Measurements from ENCODE around the gene C6orf136.

The C6orf136 gene

GRCh38 chr6:30615958-30616810 is 30.7 kb upstream of the C6orf136 start:
- peak in 1 of 3 donors; percentile 32 for DNase-seq (ENCODE audit: low read depth in 2 of 3, low spot score in 1 of 3)

GRCh38 chr6:30616811-30617564 is 29.9 kb upstream of the C6orf136 start, which contains the start of gene PPP1R10:
Gene PPP1R10 (minus strand): TSS chr6:30617243. CDS start chr6:30609944, 7,299 bp downstream.
- DNase-seq (ENCODE audit: low read depth in 2 of 3, low spot score in 1 of 3), result peak; percentile 94 to 99 (median 97)

- DNase-seq (ENCODE audit: low read depth in 2 of 3, low spot score in 1 of 3), result peak; percentile 93 to 95 (median 94)
Observed at GRCh38 chr6:30617565-30618269, 29.2 kb upstream of the C6orf136 start, which contains the start of gene MRPS18B. Gene MRPS18B (plus strand): TSS chr6:30617840. CDS start chr6:30617866, 26 bp downstream.

DNA sequence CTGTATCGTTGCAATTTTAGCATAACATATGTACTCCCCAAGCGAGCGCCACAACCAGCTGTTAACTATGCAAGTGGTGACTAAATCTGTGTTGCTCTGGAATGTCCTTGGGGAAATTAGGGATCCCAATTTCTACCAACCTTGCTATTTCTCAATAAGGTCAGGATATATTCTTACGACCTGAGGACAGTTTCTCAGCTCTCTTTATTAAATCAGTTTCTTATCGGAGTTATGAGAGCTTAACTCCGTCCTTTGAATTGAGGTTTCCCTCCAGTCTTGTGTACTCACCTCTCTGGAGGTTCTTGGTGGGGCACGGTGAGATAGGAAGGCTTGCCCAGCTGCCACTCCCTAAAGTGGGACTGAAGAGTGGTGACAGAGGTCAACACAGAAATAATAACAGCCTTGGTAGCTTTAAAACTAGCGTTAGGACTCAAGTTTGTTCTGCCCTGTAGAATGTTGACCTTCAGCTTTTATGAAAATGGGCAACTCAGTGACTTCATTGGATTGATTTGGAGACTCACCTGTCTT is 28.6 kb upstream of the C6orf136 start:
- no peak for DNase-seq (ENCODE audit: low read depth in 2 of 3, low spot score in 1 of 3)

DNA sequence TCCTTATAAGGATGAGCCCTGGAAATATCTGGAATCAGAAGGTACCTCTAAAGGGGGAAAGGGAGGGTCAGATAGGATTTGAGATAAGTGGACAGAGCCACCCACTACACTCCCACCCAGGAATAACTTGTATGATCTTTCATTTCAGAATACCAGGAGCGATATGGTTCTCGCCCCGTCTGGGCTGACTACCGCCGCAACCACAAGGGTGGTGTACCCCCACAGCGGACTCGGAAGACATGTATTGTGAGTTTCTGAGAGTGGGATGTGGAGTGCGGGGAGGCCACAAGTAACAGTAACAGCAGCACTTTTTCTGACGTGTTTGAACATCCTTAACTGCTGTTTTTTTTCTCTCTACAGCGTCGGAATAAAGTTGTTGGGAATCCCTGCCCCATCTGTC is 27.4 kb upstream of the C6orf136 start:
- no peak for DNase-seq (ENCODE audit: low read depth in 2 of 3, low spot score in 1 of 3)

DNA sequence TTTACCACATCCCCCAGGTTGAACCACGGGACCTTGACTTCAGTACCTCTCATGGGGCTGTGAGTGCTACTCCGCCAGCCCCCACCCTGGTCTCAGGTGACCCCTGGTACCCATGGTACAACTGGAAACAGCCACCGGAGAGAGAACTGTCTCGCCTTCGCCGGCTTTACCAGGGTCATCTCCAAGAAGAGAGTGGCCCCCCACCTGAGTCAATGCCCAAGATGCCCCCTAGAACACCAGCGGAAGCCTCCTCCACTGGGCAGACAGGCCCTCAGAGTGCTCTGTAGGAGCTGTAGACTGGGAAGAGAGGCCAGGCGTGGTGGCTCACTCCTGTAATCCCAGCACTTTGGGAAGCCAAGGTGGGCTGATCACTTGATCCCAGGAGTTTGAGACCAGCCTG is 21.4 kb upstream of the C6orf136 start:
- no peak for DNase-seq (ENCODE audit: low read depth in 2 of 3, low spot score in 1 of 3)

- DNase-seq (ENCODE audit: low read depth in 2 of 3, low spot score in 1 of 3), result peak; percentile 66 to 78 (median 77)
Observed at GRCh38 chr6:30626484-30627366, 20.2 kb upstream of the C6orf136 start, which contains the start of gene ATAT1. Gene ATAT1 (plus strand): TSS chr6:30626874.

- DNase-seq (ENCODE audit: low read depth in 2 of 3, low spot score in 1 of 3), result no peak
Observed at GRCh38 chr6:30635834-30636233, 11.1 kb upstream of the C6orf136 start.

DNA sequence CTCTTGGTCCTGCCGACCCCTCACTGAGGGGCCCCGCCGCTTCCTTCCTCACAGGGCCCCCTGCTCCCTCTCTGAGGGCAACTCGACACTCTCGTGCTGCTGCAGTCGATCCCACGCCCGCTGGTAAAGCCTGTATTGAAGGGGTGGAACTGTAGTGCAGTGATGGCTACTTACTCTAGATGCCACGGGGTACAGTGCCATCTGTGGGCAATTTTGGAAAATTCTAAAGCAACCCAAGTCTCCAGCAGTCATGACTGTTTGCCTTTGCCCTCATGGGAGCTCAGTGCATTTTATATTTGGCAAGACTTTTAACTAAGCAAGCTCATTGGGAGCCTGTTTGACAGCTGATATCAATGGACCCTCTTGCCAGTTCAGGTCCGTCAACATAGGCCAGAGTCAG is 6.5 kb upstream of the C6orf136 start:
- no peak for DNase-seq (ENCODE audit: low read depth in 2 of 3, low spot score in 1 of 3)

GRCh38 chr6:30641048-30641447 is 5.9 kb upstream of the C6orf136 start:
- no peak for DNase-seq (ENCODE audit: low read depth in 2 of 3, low spot score in 1 of 3)

- no peak for DNase-seq (ENCODE audit: low read depth in 2 of 3, low spot score in 1 of 3)
Observed at GRCh38 chr6:30643656-30644055, 3.3 kb upstream of the C6orf136 start.

DNA sequence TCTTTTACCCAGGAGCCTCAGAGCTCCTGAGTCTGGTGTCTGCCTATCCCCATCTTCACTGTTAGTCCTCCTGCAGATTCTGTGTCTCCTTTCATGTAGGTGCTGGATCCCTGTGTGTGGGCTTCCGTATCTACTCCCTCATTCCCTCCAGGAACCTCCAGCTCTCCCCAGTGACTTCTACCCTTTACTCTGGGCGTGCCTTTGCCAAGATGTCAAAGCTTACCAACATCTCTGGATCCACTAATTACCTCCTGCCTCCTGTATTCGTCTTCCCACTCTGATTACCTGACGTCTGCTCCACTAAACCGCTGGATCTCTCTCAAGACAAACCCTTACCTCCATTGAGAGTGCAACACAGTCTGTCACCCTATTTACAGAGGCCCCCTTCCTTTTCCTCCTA is 2.2 kb upstream of the C6orf136 start:
- DNase-seq (ENCODE audit: low read depth in 2 of 3, low spot score in 1 of 3), result no peak

GRCh38 chr6:30645989-30646388 is 944 bp upstream of the C6orf136 start:
- DNase-seq (ENCODE audit: low read depth in 2 of 3, low spot score in 1 of 3), result no peak

- DNase-seq (ENCODE audit: low read depth in 2 of 3, low spot score in 1 of 3), result peak; percentile 59 to 76 (median 70)
Observed at GRCh38 chr6:30647242-30648116, 546 bp downstream of the C6orf136 start.

GRCh38 chr6:30651143-30651542 is 4.2 kb downstream of the C6orf136 start:
- DNase-seq (ENCODE audit: low read depth in 2 of 3, low spot score in 1 of 3), result no peak

DNA sequence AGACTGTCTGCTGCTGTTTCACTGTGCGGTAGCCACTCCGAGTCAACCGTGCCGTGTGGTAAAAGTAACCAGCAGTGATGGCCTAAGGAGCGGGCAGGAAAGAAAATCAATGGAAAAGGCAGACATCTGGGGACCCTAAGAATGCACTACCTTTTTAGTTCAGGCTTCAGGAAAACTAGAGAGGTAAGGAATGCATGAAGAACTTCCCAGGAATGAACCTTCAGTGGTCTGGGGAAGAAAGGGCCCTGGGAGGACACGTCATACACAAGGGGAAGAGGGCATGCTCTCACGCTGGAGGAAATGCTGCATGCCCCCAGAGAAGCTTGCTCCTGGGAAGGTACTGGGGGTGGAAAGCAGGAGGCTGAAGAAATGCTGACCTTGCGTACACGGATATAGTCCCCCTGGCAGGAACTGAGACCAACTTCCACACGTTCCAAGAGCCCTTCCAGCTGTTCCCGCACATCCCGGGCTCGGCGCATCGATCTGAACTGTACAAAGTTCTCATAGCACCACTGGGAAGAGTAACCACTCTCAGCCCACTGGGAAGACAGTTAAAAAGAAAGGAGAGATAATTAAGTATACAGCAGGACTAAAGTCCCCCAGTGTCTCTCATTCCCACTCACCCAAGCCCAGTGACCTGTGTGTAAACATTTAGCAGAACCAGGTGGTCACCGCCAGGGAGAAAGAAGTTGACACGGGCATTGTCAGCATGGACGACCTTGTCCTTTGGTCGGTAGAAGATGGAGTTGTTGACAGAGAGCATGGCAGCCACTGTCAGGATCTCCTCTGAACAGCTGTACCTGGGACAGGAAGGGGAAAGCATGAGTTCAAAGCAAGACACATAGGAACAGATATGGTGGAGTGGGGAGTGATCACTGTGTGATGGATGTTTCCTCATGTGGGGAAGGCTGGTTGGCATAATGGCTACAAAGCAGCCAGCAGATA is 8.1 kb downstream of the C6orf136 start:
- DNase-seq (ENCODE audit: low read depth in 2 of 3, low spot score in 1 of 3), result no peak

DNA sequence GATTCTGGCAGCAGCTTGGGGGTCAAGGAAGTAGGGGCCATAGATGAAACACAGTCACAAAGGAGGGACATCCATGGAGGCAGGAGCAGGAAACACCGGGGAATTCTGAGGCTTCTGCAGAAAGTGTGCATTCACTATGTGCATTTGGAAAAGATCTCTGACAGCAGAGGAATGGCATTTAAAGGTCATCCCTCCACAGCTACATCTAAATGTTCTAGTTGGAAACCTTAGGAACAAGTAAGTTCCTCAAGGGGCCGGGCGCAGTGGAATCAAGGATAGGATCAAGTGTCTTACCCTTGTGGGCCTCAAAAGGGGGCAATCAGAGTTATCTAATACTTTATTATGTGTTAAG is 8.8 kb downstream of the C6orf136 start:
- no peak for DNase-seq (ENCODE audit: low read depth in 2 of 3, low spot score in 1 of 3)

DNA sequence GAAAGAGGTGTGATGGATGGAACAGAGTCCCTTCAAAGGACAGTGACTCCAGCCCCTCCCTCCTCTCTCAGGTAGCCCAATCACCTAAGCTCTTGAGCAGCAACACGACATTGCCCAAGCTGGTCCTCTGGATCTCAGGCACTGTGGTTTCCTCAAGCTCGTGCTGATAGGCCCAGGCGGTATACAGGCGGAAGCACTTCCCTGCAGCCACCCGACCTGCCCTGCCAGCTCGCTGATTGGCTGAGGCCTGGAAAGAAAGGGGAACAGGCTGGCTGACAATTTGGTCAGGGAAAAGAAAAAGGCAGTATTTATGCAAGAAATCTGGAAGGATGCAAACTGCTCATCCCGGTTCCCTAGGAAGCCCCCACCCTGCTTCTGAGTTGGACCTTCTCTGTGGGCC is 9.6 kb downstream of the C6orf136 start:
- DNase-seq (ENCODE audit: low read depth in 2 of 3, low spot score in 1 of 3), result no peak

All from stimulated activated CD4-positive, alpha-beta T cell treated with anti-CD3 and anti-CD28 coated beads, Interleukin-12 subunit alpha, Interleukin-12 subunit beta, amount 100 ng/mL, for 48 hours (primary cell).